HepG2 (cell line): Measurements from ENCODE around the gene C2CD3. TPM values are rescaled to one million over a fixed set of nuclear protein-coding genes. Genes with fewer than 3 reads are reported as not detected.

ENCODE experiments used
- ATAC-seq: fragments of 200-7000 bp; cut with Tn5 transposase; 3 replicates; pipeline ENCODE4 v1.9.1; 2020; ENCODE audit warnings: mild to moderate bottlenecking, moderate library complexity
- BruUV-seq: library from RNA; stranded (reverse); fragments of 400-500 nt; replicated peaks from 2 replicates; lab custom pipeline; 2021; lab: Mats Ljungman, UMichigan
- CTCF ChIA-PET: fragments of 300-600 bp; formaldehyde crosslinking; extraction: SDS; loops from one replicate; lab custom pipeline; 2021; ENCODE audit warnings: low total read pairs, inconsistent platforms, low intra/inter-chr PET ratio; lab: Yijun Ruan, JAX
- POLR2A ChIA-PET: fragments of 350-600 bp; sonication (Branson Sonifier 250); formaldehyde crosslinking; loops from one replicate; lab custom pipeline; 2020; ENCODE audit warnings: antibody characterized with exemption, inconsistent platforms; lab: Yijun Ruan, JAX
- DNase-seq: peaks from one replicate; pipeline ENCODE4 v3.0.0-alpha.2; 2015; ENCODE audit warnings: low spot score
- FAIRE-seq: peaks from 3 replicates; lab custom pipeline; 2011; peaks lifted over from hg19 to GRCh38; lab: Jason Lieb, UNC
- H2AFZ ChIP-seq: one replicate; pipeline ENCODE4 v1.6.1; 2011; ENCODE audit warnings: low read length, inconsistent platforms
- H3K27ac ChIP-seq: fragments of 300-600 bp; 3 replicates; pipeline ENCODE4 v1.8.0; 2011; ENCODE audit warnings: mixed run types, mild to moderate bottlenecking, mixed read lengths, low read length, inconsistent platforms; ENCODE audit not compliant: insufficient read depth; ENCODE audit errors: extremely low read length
- H3K27me3 ChIP-seq, 2 experiments: fragments of 200-600 bp in 1 of 2; 2 replicates in 1 of 2; 3 replicates in 1 of 2; pipeline versions ENCODE4 v1.6.0 to v1.8.0; 2011; ENCODE audit warnings: low read length in 2 of 2, mild to moderate bottlenecking in 2 of 2, moderate library complexity in 2 of 2, inconsistent platforms in 1 of 2; ENCODE audit not compliant: insufficient read depth in 2 of 2, control insufficient read depth in 1 of 2
- H3K36me3 ChIP-seq, 2 experiments: fragments of 200-600 bp in 1 of 2; replicated peaks in 1 of 2; 2 replicates in 1 of 2; 3 replicates in 1 of 2; pipeline versions ENCODE4 v1.5.1 to v1.8.0; 2011; ENCODE audit warnings: low read length in 2 of 2, inconsistent platforms in 1 of 2; ENCODE audit not compliant: insufficient read depth in 2 of 2, control insufficient read depth in 1 of 2
- H3K4me1 ChIP-seq: 2 replicates; pipeline ENCODE4 v1.5.1; 2012; ENCODE audit warnings: low read length, inconsistent platforms; ENCODE audit not compliant: insufficient read depth
- H3K4me2 ChIP-seq: 2 replicates; pipeline ENCODE4 v1.6.0; 2011; ENCODE audit warnings: low read depth, low read length, inconsistent platforms
- H3K4me3 ChIP-seq, 3 experiments: fragments of 200-600 bp in 1 of 3; sonication (generic), shearing (Covaris generic) in 1 of 3; replicated peaks in 1 of 3; 2 replicates each; pipeline ENCODE4 v1.5.1; 2011 to 2016; ENCODE audit warnings: low read length in 3 of 3, inconsistent platforms in 2 of 3, low read depth in 2 of 3, mild to moderate bottlenecking in 2 of 3, control low read depth in 1 of 3, mixed read lengths in 1 of 3; ENCODE audit not compliant: insufficient read depth in 1 of 3
- H3K79me2 ChIP-seq: one replicate; pipeline ENCODE4 v1.6.1; 2011; ENCODE audit warnings: low read length, inconsistent platforms; ENCODE audit not compliant: insufficient read depth
- H3K9ac ChIP-seq: 2 replicates; pipeline ENCODE4 v1.6.0; 2011; ENCODE audit warnings: mild to moderate bottlenecking, low read depth, low read length, inconsistent platforms; ENCODE audit not compliant: insufficient read depth
- H3K9me3 ChIP-seq: 2 replicates; pipeline ENCODE4 v1.5.1; 2012; ENCODE audit warnings: mild to moderate bottlenecking, low read length
- H4K20me1 ChIP-seq: 2 replicates; pipeline ENCODE4 v1.6.0; 2011; ENCODE audit warnings: inconsistent platforms, mild to moderate bottlenecking, low read length, moderate library complexity; ENCODE audit not compliant: insufficient read depth
- CSRNP2 ChIP-seq: sonication (generic); formaldehyde crosslinking; conservative IDR thresholded peaks from 2 replicates; pipeline ENCODE4 v1.8.0; 2022; ENCODE audit warnings: low read depth, missing genetic modification reagents
- FOSL2 ChIP-seq: sonication (generic); formaldehyde crosslinking; IDR thresholded peaks from 2 replicates; pipeline ENCODE4 v1.4.0; 2020; ENCODE audit warnings: missing genetic modification reagents
- HNF4G ChIP-seq, 2 experiments: sonication (generic) in 1 of 2; formaldehyde crosslinking in 1 of 2; IDR thresholded peaks; 2 replicates each; pipeline versions ENCODE4 v1.4.0 to v1.6.1; 2011 to 2020; ENCODE audit warnings: borderline replicate concordance in 2 of 2, low read depth in 2 of 2, mild to moderate bottlenecking in 2 of 2, low read length in 1 of 2, missing genetic modification reagents in 1 of 2, moderate library complexity in 1 of 2
- HOMEZ ChIP-seq: IDR thresholded peaks from 2 replicates; pipeline ENCODE4 v1.6.1; 2016; ENCODE audit warnings: low read depth
- MAFF ChIP-seq: IDR thresholded peaks from 2 replicates; pipeline ENCODE4 v1.6.1; 2011; ENCODE audit warnings: low read depth, low read length, improper control_type of control experiment
- NR2F6 ChIP-seq, 2 experiments: IDR thresholded peaks; 2 replicates each; pipeline ENCODE4 v1.6.1; 2016; ENCODE audit warnings: antibody characterized with exemption in 1 of 2, mild to moderate bottlenecking in 1 of 2
- PAXIP1 ChIP-seq: sonication (generic); formaldehyde crosslinking; conservative IDR thresholded peaks from 2 replicates; pipeline ENCODE4 v1.4.0; 2020; ENCODE audit warnings: mild to moderate bottlenecking, missing genetic modification reagents, moderate library complexity
- POGZ ChIP-seq: sonication (generic); formaldehyde crosslinking; IDR thresholded peaks from 2 replicates; pipeline ENCODE4 v1.4.0; 2020; ENCODE audit warnings: mild to moderate bottlenecking, missing genetic modification reagents
- SALL1 ChIP-seq: sonication (generic); formaldehyde crosslinking; IDR thresholded peaks from 2 replicates; pipeline ENCODE4 v1.8.0; 2022; ENCODE audit warnings: mild to moderate bottlenecking, missing genetic modification reagents
- SNAI1 ChIP-seq: sonication (generic); formaldehyde crosslinking; IDR thresholded peaks from 2 replicates; pipeline ENCODE4 v1.5.0; 2020; ENCODE audit warnings: mild to moderate bottlenecking, missing genetic modification reagents, borderline replicate concordance
- YEATS4 ChIP-seq: sonication (generic); formaldehyde crosslinking; IDR thresholded peaks from 2 replicates; pipeline ENCODE4 v1.4.0; 2020; ENCODE audit warnings: missing genetic modification reagents, borderline replicate concordance
- ZFY ChIP-seq: sonication (generic); formaldehyde crosslinking; IDR thresholded peaks from 2 replicates; pipeline ENCODE4 v1.4.0; 2020; ENCODE audit warnings: missing genetic modification reagents
- ZMYM3 ChIP-seq: sonication (generic); formaldehyde crosslinking; IDR thresholded peaks from 2 replicates; pipeline ENCODE4 v1.5.1; 2020; ENCODE audit warnings: mild to moderate bottlenecking, missing genetic modification reagents
- ZNF770 ChIP-seq: sonication (generic); formaldehyde crosslinking; IDR thresholded peaks from 2 replicates; pipeline ENCODE4 v1.5.0; 2020; ENCODE audit warnings: mild to moderate bottlenecking, missing genetic modification reagents
- WGBS: methylation state at CpG from one replicate; pipeline ENCODE4 v1.1.6; 2017; ENCODE audit warnings: low lambda C conversion rate; 5-methylcytosine and 5-hydroxymethylcytosine counted together
- in situ Hi-C: cut with HindIII; loops from 2 replicates; pipeline ENCODE4 v1.10.0; 2017; ENCODE audit warnings: low pct_unique_long_range_greater_than_20kb; ENCODE audit not compliant: extremely low pct_ligation_motif_present
- intact Hi-C: fragments of 100-400 bp; cut with micrococcal nuclease; formaldehyde crosslinking; loops from one replicate; pipeline ENCODE4 v1.10.0; 2022; ENCODE audit not compliant: unreplicated experiment
- polyA plus RNA-seq, 8 experiments: library from polyadenylated mRNA; depleted of rRNA in 3 of 8; stranded (reverse) in 7 of 8; unstranded in 1 of 8; fragments of >200 nt; fragmentation: Illumina TruSeq in 4 of 8; extraction: Trizol in 4 of 8; gene quantifications; 2 replicates each; pipeline versions ENCODE4 v1.2.1 to v1.2.3, GENCODE V29; 2011 to 2016; ENCODE audit warnings: low read depth in 4 of 8, missing spikeins in 1 of 8, mixed read lengths in 1 of 8; ENCODE audit not compliant: insufficient read depth in 1 of 8
- total RNA-seq, 5 experiments: library from RNA; depleted of rRNA; stranded (reverse); fragments of >200 nt; fragmentation: Illumina TruSeq; extraction: Trizol; gene quantifications; 2 replicates each; pipeline ENCODE4 v1.2.3, GENCODE V29; 2016; ENCODE audit warnings: low read depth in 1 of 5

The C2CD3 gene
- total and polyA plus RNA-seq, 2 of the 13 experiments (the other 11 are each of a cell fraction or from before 2014, with no cell fraction given): 5.5 to 6.4 TPM

GRCh38 chr11:74084796-74085541 is 85.8 kb downstream of the C2CD3 start:
- peak; percentile 87 for ATAC-seq
- peak; percentile 34 for FAIRE-seq
- peak; percentile 79 for DNase-seq
- BruUV-seq: no TSS peak
- Histone ChIP-seq H3K79me2 (no peaks in the 10 kb centered on the region), H3K9ac (no peak overlapping the region), H4K20me1 (no peaks in the 10 kb centered on the region), H3K27ac (peak overlapping the region; percentile 41), H3K27me3 (no peaks in the 10 kb centered on the region), H3K4me3 (no peak overlapping the region), H3K4me1 (peaks cover 20% of the 10 kb centered on the region), H3K9me3 (no peaks in the 10 kb centered on the region), H3K4me2 (no peak overlapping the region), H3K36me3 (no peaks in the 10 kb centered on the region), H2AFZ (no peak overlapping the region)
- CTCF ChIA-PET: no interaction called here
- intact Hi-C loops (no loop called here), in situ Hi-C loops (no loop called here)
- 27% methylated on average over 2 of the region's 2 CpGs for WGBS
- POLR2A ChIA-PET: no interaction called here
- peak; percentile 44; the same call in 1 of the 2 replicates for TF ChIP-seq POGZ
- no peak for TF ChIP-seq MAFF
- TF ChIP-seq SALL1: peak; percentile 71
- peak; percentile 97 for TF ChIP-seq ZNF770
- 0 out of 2 replicates have a peak, but pooled peaks have one; percentile 6 for TF ChIP-seq ZFY (CRISPR knock-in tag)
- no peak for TF ChIP-seq NR2F6 (IDR thresholded peaks at IDR 0.05)
- peak; percentile 37; the same call in 1 of the 2 replicates for TF ChIP-seq NR2F6 (CRISPR knock-in tag; IDR thresholded peaks at IDR 0.05)
- TF ChIP-seq YEATS4: 0 out of 2 replicates have a peak, but pooled peaks have one; percentile 21
- TF ChIP-seq FOSL2 (CRISPR knock-in tag): peak; percentile 60
- TF ChIP-seq ZMYM3 (CRISPR knock-in tag): peak; percentile 32; the same call in 1 of the 2 replicates
- peak; percentile 43; the same call in 1 of the 2 replicates for TF ChIP-seq PAXIP1
- TF ChIP-seq HNF4G (IDR thresholded peaks at IDR 0.05; ENCODE audit: borderline replicate concordance, low read depth, low read length): peak; percentile 70; the same call in 1 of the 2 replicates
- no peak for TF ChIP-seq HNF4G (CRISPR knock-in tag; IDR thresholded peaks at IDR 0.05; ENCODE audit: borderline replicate concordance, low read depth)
- TF ChIP-seq CSRNP2: no peak
- TF ChIP-seq HOMEZ (CRISPR knock-in tag): no peak
- no peak for TF ChIP-seq SNAI1 (CRISPR knock-in tag)
